ENCODE data around the gene CGAS. TPM values are rescaled to one million over a fixed set of nuclear protein-coding genes. Genes with fewer than 3 reads are reported as not detected.

CGAS gene
- total and polyA plus RNA-seq, 2 of the 13 experiments (the other 11 are each of a cell fraction or from before 2014, with no cell fraction given): 0.03 to 0.07 TPM

GRCh38 chr6:73377225-73377624 is 74.9 kb downstream of the CGAS start:
- no peaks in the 10 kb centered on the region for H3K36me3 ChIP-seq (replicated peaks in 1 of 2; ENCODE audit: control insufficient read depth in 1 of 2, insufficient read depth in 2 of 2, low read length in 2 of 2)
- H2AFZ ChIP-seq (ENCODE audit: low read length): no peak overlapping the region
- no peak overlapping the region for H3K27ac ChIP-seq (ENCODE audit: extremely low read length, insufficient read depth, low read length)
- ChIA-PET POLR2A (no interaction called here), CTCF (ENCODE audit: low intra/inter-chr PET ratio, low total read pairs) (no interaction called here)
- in situ Hi-C loops (cut with HindIII; ENCODE audit: extremely low pct_ligation_motif_present, low pct_unique_long_range_greater_than_20kb) (no loop called here), intact Hi-C loops (cut with micrococcal nuclease; ENCODE audit: unreplicated experiment) (no loop called here)
- WGBS (ENCODE audit: low lambda C conversion rate): 19% methylated on average over 3 of the region's 3 CpGs
- no TSS peak for BruUV-seq (replicated peaks)
- FAIRE-seq (no peak), ATAC-seq (no peak), DNase-seq (ENCODE audit: low spot score) (no peak)
- 0 out of 2 replicates have a peak, but pooled peaks cover 3% of the 10 kb centered on the region for H3K9me3 ChIP-seq (ENCODE audit: low read length)
- no peaks in the 10 kb centered on the region for H4K20me1 ChIP-seq (ENCODE audit: insufficient read depth, low read length)
- no peak overlapping the region for H3K4me2 ChIP-seq (ENCODE audit: low read depth, low read length)
- no peak overlapping the region for H3K9ac ChIP-seq (ENCODE audit: insufficient read depth, low read depth, low read length)
- no peaks in the 10 kb centered on the region for H3K79me2 ChIP-seq (ENCODE audit: insufficient read depth, low read length)
- H3K27me3 ChIP-seq (ENCODE audit: control insufficient read depth in 1 of 2, insufficient read depth in 2 of 2, low read length in 2 of 2): no peaks in the 10 kb centered on the region
- no peak for TF ChIP-seq ZNF839 (CRISPR knock-in tag; IDR thresholded peaks at IDR 0.05; ENCODE audit: borderline replicate concordance)
- TF ChIP-seq ZNF691 (CRISPR knock-in tag; IDR thresholded peaks at IDR 0.05; ENCODE audit: borderline replicate concordance, low read depth): no peak
- no peak for TF ChIP-seq CAMTA2 (CRISPR knock-in tag; IDR thresholded peaks at IDR 0.05; ENCODE audit: borderline replicate concordance)
- H3K4me1 ChIP-seq (ENCODE audit: insufficient read depth, low read length): peaks cover 6% of the 10 kb centered on the region
- no peak overlapping the region for H3K4me3 ChIP-seq (replicated peaks in 1 of 3; ENCODE audit: insufficient read depth in 1 of 3, low read depth in 2 of 3, low read length in 3 of 3)

GRCh38 chr6:73375216-73375615 is 76.9 kb downstream of the CGAS start:
- Histone ChIP-seq H2AFZ (ENCODE audit: low read length) (no peak overlapping the region), H3K4me1 (ENCODE audit: insufficient read depth, low read length) (peaks cover 6% of the 10 kb centered on the region), H3K4me3 (replicated peaks in 1 of 3; ENCODE audit: insufficient read depth in 1 of 3, low read depth in 2 of 3, low read length in 3 of 3) (no peak overlapping the region), H3K9me3 (ENCODE audit: low read length) (0 out of 2 replicates have a peak, but pooled peaks cover 8% of the 10 kb centered on the region), H3K27ac (ENCODE audit: extremely low read length, insufficient read depth, low read length) (no peak overlapping the region), H4K20me1 (ENCODE audit: insufficient read depth, low read length) (no peaks in the 10 kb centered on the region), H3K4me2 (ENCODE audit: low read depth, low read length) (0 out of 2 replicates have a peak overlapping the region, but pooled peaks have one; percentile 23), H3K36me3 (replicated peaks in 1 of 2; ENCODE audit: control insufficient read depth in 1 of 2, insufficient read depth in 2 of 2, low read length in 2 of 2) (no peaks in the 10 kb centered on the region), H3K9ac (ENCODE audit: insufficient read depth, low read depth, low read length) (no peak overlapping the region), H3K27me3 (ENCODE audit: control insufficient read depth in 1 of 2, insufficient read depth in 2 of 2, low read length in 2 of 2) (no peaks in the 10 kb centered on the region), H3K79me2 (ENCODE audit: insufficient read depth, low read length) (no peaks in the 10 kb centered on the region)
- no TSS peak for BruUV-seq (replicated peaks)
- in situ Hi-C loops (cut with HindIII; ENCODE audit: extremely low pct_ligation_motif_present, low pct_unique_long_range_greater_than_20kb): no loop called here
- WGBS (ENCODE audit: low lambda C conversion rate): 0% methylated on average over 1 of the region's 1 CpG
- ChIA-PET POLR2A (no interaction called here), CTCF (ENCODE audit: low intra/inter-chr PET ratio, low total read pairs) (no interaction called here)
- ATAC-seq: peak; percentile 94
- peak; percentile 21 for DNase-seq (ENCODE audit: low spot score)
- no peak for FAIRE-seq
- intact Hi-C loops (cut with micrococcal nuclease; ENCODE audit: unreplicated experiment): no loop called here
- TF ChIP-seq FOXK1 (CRISPR knock-in tag; IDR thresholded peaks at IDR 0.05; ENCODE audit: borderline replicate concordance, low read depth): no peak
- TF ChIP-seq CBX1 (IDR thresholded peaks at IDR 0.05; ENCODE audit: low read depth): no peak
- no peak for TF ChIP-seq ZNF513 (CRISPR knock-in tag; conservative IDR thresholded peaks at IDR 0.05)
- no peak for TF ChIP-seq KLF16 (CRISPR knock-in tag; IDR thresholded peaks at IDR 0.05)
- no peak for TF ChIP-seq NFKBIZ (CRISPR knock-in tag; IDR thresholded peaks at IDR 0.05)
- TF ChIP-seq ZBTB42 (CRISPR knock-in tag; IDR thresholded peaks at IDR 0.05): no peak
- no peak for TF ChIP-seq ASH2L (IDR thresholded peaks at IDR 0.05; ENCODE audit: insufficient read length, low read depth, low read length)
- TF ChIP-seq MYC (CRISPR knock-in tag; IDR thresholded peaks at IDR 0.05; ENCODE audit: borderline replicate concordance): no peak
- TF ChIP-seq BCL3 (CRISPR knock-in tag; IDR thresholded peaks at IDR 0.05): no peak
- TF ChIP-seq NKX3-1 (CRISPR knock-in tag; IDR thresholded peaks at IDR 0.05): no peak
- TF ChIP-seq ZNF292 (CRISPR knock-in tag; IDR thresholded peaks at IDR 0.05; ENCODE audit: borderline replicate concordance, low read depth): no peak
- TF ChIP-seq ZNF431 (CRISPR knock-in tag; IDR thresholded peaks at IDR 0.05; ENCODE audit: borderline replicate concordance, low read depth): no peak
- TF ChIP-seq SNAPC2 (CRISPR knock-in tag; IDR thresholded peaks at IDR 0.05): no peak
